ENCODE measurements around the gene USP40. TPM values are rescaled to one million over a fixed set of nuclear protein-coding genes. Genes with fewer than 3 reads are reported as not detected.

USP40 gene
- total and polyA plus RNA-seq, 7 experiments from 2014 or later: 3.9 to 24.3 (median 16.4) TPM

DNA sequence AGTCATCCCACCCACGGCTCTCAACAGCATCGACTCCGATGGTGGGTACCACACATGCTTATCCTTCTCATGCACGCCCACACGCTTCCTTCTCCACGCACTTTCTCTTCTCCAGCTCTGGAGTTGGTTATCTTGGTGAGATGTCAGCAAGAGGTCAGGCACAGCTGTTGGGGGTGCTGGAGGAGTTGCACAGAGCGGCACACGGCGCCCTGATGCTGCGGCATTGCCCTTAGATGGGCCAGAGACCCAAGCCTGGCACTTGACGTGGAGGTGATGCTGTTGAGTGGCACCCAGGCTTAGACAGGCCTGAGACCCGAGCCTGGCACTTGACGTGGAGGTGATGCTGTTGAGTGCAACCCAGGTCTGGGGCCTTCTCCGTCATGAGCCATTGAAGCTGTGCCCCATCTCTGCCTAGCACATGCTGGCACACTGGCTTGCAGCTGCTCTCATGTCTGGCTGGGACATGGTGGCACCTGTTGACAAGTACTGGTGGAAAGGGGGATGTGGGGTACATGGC lies 129.1 kb downstream of the USP40 start:
- CTCF ChIA-PET: interaction anchor here (0.7 to 18.1 kb wide), 4 partner anchors 18 to 148 kb away, joined by 3 to 379 read pairs (median 80); no protein-coding TSS in a partner anchor
- Histone ChIP-seq H3K36me3 (ENCODE audit: control insufficient read depth in 2 of 3, insufficient read depth in 3 of 3, low read length in 3 of 3) (peaks cover 8 to 80% (median 28%) of the 10 kb centered on the region in 3 experiments), H3K9me3 (ENCODE audit: control insufficient read depth in 2 of 3, low read length in 3 of 3) (no peaks in the 10 kb centered on the region), H3K27ac (ENCODE audit: low read depth, low read length) (no peak overlapping the region), H3K27me3 (ENCODE audit: control insufficient read depth in 2 of 2, insufficient read depth in 2 of 2, low read length in 2 of 2) (no peaks in the 10 kb centered on the region), H3K4me1 (ENCODE audit: control insufficient read depth in 2 of 2, insufficient read depth in 2 of 2, low read length in 2 of 2) (no peaks in the 10 kb centered on the region), H3K4me3 (ENCODE audit: low read length) (no peak overlapping the region)
- Mint-ChIP-seq H3K27me3 (no peaks in the 10 kb centered on the region), H3K9me3 (no peaks in the 10 kb centered on the region), H3K4me3 (no peak overlapping the region), H3K36me3 (peaks cover 13 to 54% (median 18%) of the 10 kb centered on the region in 5 donors), H3K4me1 (peaks cover 5 to 40% (median 30%) of the 10 kb centered on the region in 7 donors), H3K27ac (peak overlapping the region in 3 of 9 donors; percentile 46 to 90 (median 81))
- DNase-seq (no peak), ATAC-seq (no peak)
- intact Hi-C loops (cut with micrococcal nuclease): no loop called here
- POLR2A ChIA-PET: interaction anchor here (12.9 kb wide), 1 partner anchor 13 kb away, joined by 127 read pairs; no protein-coding TSS in a partner anchor

DNA sequence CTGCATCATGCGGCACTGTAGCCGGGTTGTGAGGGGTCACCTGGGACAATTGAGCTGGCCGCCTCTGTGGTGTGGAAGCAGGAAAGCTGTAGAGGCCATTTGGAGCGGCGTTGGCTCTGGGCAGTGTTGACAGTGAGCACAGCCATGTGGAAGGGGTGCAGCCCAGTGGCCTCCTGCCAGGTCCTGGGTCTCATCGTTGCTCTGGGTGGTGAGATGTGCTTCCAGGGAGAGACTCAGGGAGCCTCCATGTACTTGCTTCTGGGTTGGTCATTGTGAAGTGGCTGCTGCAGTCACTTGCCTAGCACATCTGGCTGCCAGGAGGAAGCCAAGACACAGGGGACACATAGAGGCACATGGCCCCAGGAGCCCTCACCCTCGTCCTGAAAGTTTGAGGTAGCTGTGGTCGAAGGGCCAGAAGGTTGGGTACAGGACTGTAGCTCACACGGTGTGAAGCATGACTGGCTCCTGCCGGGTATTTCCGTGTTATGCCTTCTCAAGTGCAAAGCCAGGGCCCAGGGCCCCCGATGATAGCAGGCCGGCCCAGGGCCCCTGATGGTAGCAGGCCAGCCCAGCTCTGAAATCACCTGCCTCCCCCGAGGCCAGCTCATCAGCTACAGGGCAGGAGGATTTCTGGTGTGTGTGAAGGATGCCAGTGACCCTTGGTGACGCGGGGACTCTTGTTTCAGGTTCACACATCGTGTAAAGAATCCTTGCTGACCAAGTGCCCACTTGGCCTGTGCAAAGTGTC lies 129.7 kb downstream of the USP40 start:
- ATAC-seq: no peak
- Mint-ChIP-seq H3K27me3 (no peaks in the 10 kb centered on the region), H3K36me3 (peaks cover 13 to 54% (median 19%) of the 10 kb centered on the region in 5 donors), H3K4me1 (peaks cover 5 to 36% (median 27%) of the 10 kb centered on the region in 7 donors), H3K27ac (peak overlapping the region in 5 of 9 donors; percentile 14 to 90 (median 79)), H3K4me3 (no peak overlapping the region), H3K9me3 (no peaks in the 10 kb centered on the region)
- ChIA-PET POLR2A (interaction anchor here (12.9 kb wide), 1 partner anchor 13 kb away, joined by 127 read pairs; no protein-coding TSS in a partner anchor), CTCF (interaction anchor here (0.7 to 18.1 kb wide), 3 partner anchors 17 to 147 kb away, joined by 4 to 379 read pairs (median 156); no protein-coding TSS in a partner anchor)
- intact Hi-C loops (cut with micrococcal nuclease): no loop called here
- Histone ChIP-seq H3K4me3 (ENCODE audit: low read length) (no peak overlapping the region), H3K9me3 (ENCODE audit: control insufficient read depth in 2 of 3, low read length in 3 of 3) (no peaks in the 10 kb centered on the region), H3K4me1 (ENCODE audit: control insufficient read depth in 2 of 2, insufficient read depth in 2 of 2, low read length in 2 of 2) (no peaks in the 10 kb centered on the region), H3K27me3 (ENCODE audit: control insufficient read depth in 2 of 2, insufficient read depth in 2 of 2, low read length in 2 of 2) (no peaks in the 10 kb centered on the region), H3K27ac (ENCODE audit: low read depth, low read length) (no peak overlapping the region), H3K36me3 (ENCODE audit: control insufficient read depth in 2 of 3, insufficient read depth in 3 of 3, low read length in 3 of 3) (peaks cover 8 to 76% (median 28%) of the 10 kb centered on the region in 3 experiments)
- no peak for DNase-seq

DNA sequence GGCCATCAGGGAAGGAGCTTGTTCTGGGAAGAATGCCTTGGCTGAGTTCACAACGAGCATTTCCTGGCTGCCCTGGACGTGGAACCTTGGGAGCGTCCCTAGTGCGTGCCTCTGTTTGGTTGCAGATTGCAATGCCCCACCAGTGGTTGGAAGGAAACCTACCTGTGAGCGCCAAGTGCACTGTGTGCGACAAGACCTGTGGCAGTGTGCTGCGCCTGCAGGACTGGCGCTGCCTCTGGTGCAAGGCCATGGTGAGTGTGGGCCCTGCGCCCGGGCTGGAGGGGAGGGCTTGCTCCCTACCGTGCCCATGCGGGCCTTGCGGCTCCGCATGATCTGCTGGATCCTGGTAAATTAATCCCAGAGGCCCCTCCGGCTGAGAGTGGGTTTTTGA lies 130.4 kb downstream of the USP40 start:
- CTCF ChIA-PET: interaction anchor here (9.8 to 18.1 kb wide), 2 partner anchors 16 to 32 kb away, joined by 156 to 379 read pairs; no protein-coding TSS in a partner anchor
- H3K27me3 ChIP-seq (ENCODE audit: control insufficient read depth in 2 of 2, insufficient read depth in 2 of 2, low read length in 2 of 2): no peaks in the 10 kb centered on the region
- no peaks in the 10 kb centered on the region for H3K9me3 Mint-ChIP-seq
- H3K36me3 ChIP-seq (ENCODE audit: control insufficient read depth in 2 of 3, insufficient read depth in 3 of 3, low read length in 3 of 3): peaks cover 8 to 70% (median 28%) of the 10 kb centered on the region in 3 experiments
- intact Hi-C loops (cut with micrococcal nuclease): no loop called here
- H3K9me3 ChIP-seq (ENCODE audit: control insufficient read depth in 2 of 3, low read length in 3 of 3): no peaks in the 10 kb centered on the region
- no peak overlapping the region for H3K27ac ChIP-seq (ENCODE audit: low read depth, low read length)
- POLR2A ChIA-PET: interaction anchor here (12.9 kb wide), 1 partner anchor 12 kb away, joined by 127 read pairs; no protein-coding TSS in a partner anchor
- no peaks in the 10 kb centered on the region for H3K27me3 Mint-ChIP-seq
- no peak overlapping the region for H3K4me3 Mint-ChIP-seq
- no peak for DNase-seq
- H3K4me3 ChIP-seq (ENCODE audit: low read length): no peak overlapping the region
- H3K27ac Mint-ChIP-seq: peak overlapping the region in 3 of 9 donors; percentile 76 to 83 (median 79)
- ATAC-seq: no peak
- H3K4me1 Mint-ChIP-seq: peaks cover 5 to 38% (median 31%) of the 10 kb centered on the region in 7 donors
- no peaks in the 10 kb centered on the region for H3K4me1 ChIP-seq (ENCODE audit: control insufficient read depth in 2 of 2, insufficient read depth in 2 of 2, low read length in 2 of 2)
- H3K36me3 Mint-ChIP-seq: peaks cover 13 to 61% (median 23%) of the 10 kb centered on the region in 5 donors

DNA sequence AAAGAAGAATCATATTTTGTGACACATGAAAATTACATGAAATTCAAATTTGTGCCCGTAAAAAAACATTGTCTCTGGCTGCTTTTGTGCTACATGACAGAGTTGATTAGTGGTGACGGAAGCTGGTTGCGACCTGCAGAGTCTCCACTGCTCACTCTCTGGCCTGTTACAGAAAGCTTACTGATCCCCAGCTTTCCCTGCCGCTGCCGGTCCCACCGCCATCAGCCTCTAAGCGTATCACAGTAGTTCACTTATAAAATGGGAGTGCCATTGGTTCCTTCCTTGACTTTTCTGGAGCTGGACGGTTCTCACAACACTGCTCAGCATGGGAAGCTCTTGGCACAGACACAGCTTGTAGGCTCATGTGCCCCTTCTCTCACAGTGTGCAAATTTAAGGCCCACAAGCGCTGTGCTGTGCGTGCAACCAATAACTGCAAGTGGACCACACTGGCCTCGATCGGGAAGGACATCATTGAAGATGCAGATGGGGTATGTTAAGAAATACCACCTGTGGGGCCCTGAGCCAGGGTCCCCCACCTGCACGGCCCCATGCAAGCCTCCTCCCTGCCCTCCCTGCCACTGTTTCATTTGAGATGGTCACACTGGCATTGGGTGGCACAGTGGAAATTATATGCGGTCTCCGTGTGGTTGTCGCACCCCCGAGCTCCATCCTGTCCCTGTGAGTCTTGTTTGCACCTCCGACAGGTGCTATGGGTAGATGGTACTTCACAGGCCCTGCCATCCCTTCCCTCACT lies 131.0 kb downstream of the USP40 start:
- peak overlapping the region in 7 of 9 donors; percentile 19 to 88 (median 76) for H3K27ac Mint-ChIP-seq
- H3K36me3 Mint-ChIP-seq: peaks cover 13 to 62% (median 26%) of the 10 kb centered on the region in 5 donors
- CTCF ChIA-PET: interaction anchor here (2.5 to 18.1 kb wide), 3 partner anchors 8 to 32 kb away, joined by 10 to 379 read pairs (median 156); no protein-coding TSS in a partner anchor
- peaks cover 8 to 64% (median 28%) of the 10 kb centered on the region in 3 experiments for H3K36me3 ChIP-seq (ENCODE audit: control insufficient read depth in 2 of 3, insufficient read depth in 3 of 3, low read length in 3 of 3)
- ATAC-seq (no peak), DNase-seq (peak in 1 of 9 donors; percentile 11)
- no peak overlapping the region for H3K4me3 Mint-ChIP-seq
- no peak overlapping the region for H3K4me3 ChIP-seq (ENCODE audit: low read length)
- no peaks in the 10 kb centered on the region for H3K9me3 Mint-ChIP-seq
- POLR2A ChIA-PET: interaction anchor here (12.9 kb wide), 1 partner anchor 12 kb away, joined by 127 read pairs; no protein-coding TSS in a partner anchor
- intact Hi-C loops (cut with micrococcal nuclease): no loop called here
- no peaks in the 10 kb centered on the region for H3K27me3 ChIP-seq (ENCODE audit: control insufficient read depth in 2 of 2, insufficient read depth in 2 of 2, low read length in 2 of 2)
- H3K27ac ChIP-seq (ENCODE audit: low read depth, low read length): no peak overlapping the region
- H3K4me1 Mint-ChIP-seq: peaks cover 7 to 40% (median 35%) of the 10 kb centered on the region in 7 donors
- H3K4me1 ChIP-seq (ENCODE audit: control insufficient read depth in 2 of 2, insufficient read depth in 2 of 2, low read length in 2 of 2): peaks cover 0 to 5% of the 10 kb centered on the region in 2 donors
- no peaks in the 10 kb centered on the region for H3K9me3 ChIP-seq (ENCODE audit: control insufficient read depth in 2 of 3, low read length in 3 of 3)
- no peaks in the 10 kb centered on the region for H3K27me3 Mint-ChIP-seq

DNA sequence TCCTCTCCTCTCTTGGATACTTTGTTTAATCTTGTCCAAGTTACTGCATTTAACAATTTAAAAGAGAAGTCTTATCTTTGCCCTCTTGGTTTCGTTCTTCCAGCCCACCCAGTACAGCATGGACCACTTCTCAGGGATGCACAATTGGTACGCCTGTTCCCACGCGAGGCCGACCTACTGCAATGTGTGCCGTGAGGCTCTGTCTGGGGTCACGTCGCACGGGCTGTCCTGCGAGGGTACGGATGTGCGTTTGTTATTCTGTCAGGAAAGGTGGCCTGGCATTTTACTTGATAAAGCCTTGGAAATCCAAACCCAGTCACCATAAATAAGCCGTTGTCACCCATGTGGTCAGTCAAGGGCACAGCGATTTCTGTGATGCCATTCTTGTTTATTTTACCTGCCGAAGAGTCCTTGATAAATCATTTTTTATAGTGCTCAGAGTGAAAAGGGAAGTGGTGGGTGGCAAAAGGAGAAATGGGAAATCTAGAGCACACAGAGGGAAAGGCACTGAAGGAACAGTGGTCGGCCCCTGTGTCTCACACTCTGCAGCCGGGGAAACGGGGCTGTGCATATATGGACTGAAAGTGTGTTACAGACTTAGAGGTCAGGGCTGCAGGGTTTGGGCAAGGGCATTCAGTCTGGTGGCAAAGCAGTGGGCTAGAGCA lies 131.8 kb downstream of the USP40 start:
- H3K4me1 Mint-ChIP-seq: peaks cover 10 to 48% (median 43%) of the 10 kb centered on the region in 7 donors
- H3K4me3 ChIP-seq (ENCODE audit: low read length): no peak overlapping the region
- H3K27me3 Mint-ChIP-seq: no peaks in the 10 kb centered on the region
- H3K27ac ChIP-seq (ENCODE audit: low read depth, low read length): no peak overlapping the region
- H3K4me3 Mint-ChIP-seq: no peak overlapping the region
- no peaks in the 10 kb centered on the region for H3K9me3 Mint-ChIP-seq
- peaks cover 8 to 56% (median 28%) of the 10 kb centered on the region in 3 experiments for H3K36me3 ChIP-seq (ENCODE audit: control insufficient read depth in 2 of 3, insufficient read depth in 3 of 3, low read length in 3 of 3)
- peak overlapping the region in 7 of 9 donors; percentile 52 to 88 (median 76) for H3K27ac Mint-ChIP-seq
- no peaks in the 10 kb centered on the region for H3K27me3 ChIP-seq (ENCODE audit: control insufficient read depth in 2 of 2, insufficient read depth in 2 of 2, low read length in 2 of 2)
- ChIA-PET POLR2A (interaction anchor here (12.9 kb wide), 1 partner anchor 11 kb away, joined by 127 read pairs; no protein-coding TSS in a partner anchor), CTCF (interaction anchor here (1.0 to 18.1 kb wide), 5 partner anchors 9 to 31 kb away, joined by 3 to 379 read pairs (median 10); no protein-coding TSS in a partner anchor)
- no peaks in the 10 kb centered on the region for H3K9me3 ChIP-seq (ENCODE audit: control insufficient read depth in 2 of 3, low read length in 3 of 3)
- DNase-seq: peak in 1 of 9 donors; percentile 15
- H3K4me1 ChIP-seq (ENCODE audit: control insufficient read depth in 2 of 2, insufficient read depth in 2 of 2, low read length in 2 of 2): peaks cover 0 to 13% of the 10 kb centered on the region in 2 donors
- ATAC-seq: peak; percentile 27
- peaks cover 11 to 64% (median 27%) of the 10 kb centered on the region in 5 donors for H3K36me3 Mint-ChIP-seq
- intact Hi-C loops (cut with micrococcal nuclease): no loop called here

Data from naive thymus-derived CD4-positive, alpha-beta T cell (primary cell).